Astrocyte (in vitro differentiated cells and primary cell): Measurements from ENCODE around the gene NOSTRIN. TPM values are rescaled to one million over a fixed set of nuclear protein-coding genes. Genes with fewer than 3 reads are reported as not detected.

Experiments used
- DNase-seq: peaks from one replicate; pipeline ENCODE4 v3.0.0-alpha.2; 2010; ENCODE audit warnings: low read depth
- FAIRE-seq: peaks from 2 replicates; lab custom pipeline; 2011; peaks lifted over from hg19 to GRCh38; lab: Jason Lieb, UNC
- H2AFZ ChIP-seq: 2 replicates; pipeline ENCODE4 v1.6.0; 2012; ENCODE audit warnings: low read depth, low read length, inconsistent platforms
- H3K27ac ChIP-seq: 2 replicates; pipeline ENCODE4 v1.5.1; 2011; ENCODE audit warnings: low read depth, low read length, inconsistent platforms
- H3K27me3 ChIP-seq: 2 replicates; pipeline ENCODE4 v1.6.0; 2011; ENCODE audit warnings: low read length, inconsistent platforms; ENCODE audit not compliant: insufficient read depth
- H3K36me3 ChIP-seq: 2 replicates; pipeline ENCODE4 v1.5.1; 2011; ENCODE audit warnings: low read length, inconsistent platforms; ENCODE audit not compliant: insufficient read depth
- H3K4me1 ChIP-seq: 2 replicates; pipeline ENCODE4 v1.5.1; 2011; ENCODE audit warnings: low read length, inconsistent platforms; ENCODE audit not compliant: insufficient read depth
- H3K4me2 ChIP-seq: 2 replicates; pipeline ENCODE4 v1.6.0; 2012; ENCODE audit warnings: low read length, inconsistent platforms
- H3K4me3 ChIP-seq: 2 replicates; pipeline ENCODE4 v1.5.1; 2011; ENCODE audit warnings: low read depth, mild to moderate bottlenecking, low read length, inconsistent platforms; ENCODE audit not compliant: insufficient read depth
- H3K79me2 ChIP-seq: 2 replicates; pipeline ENCODE4 v1.6.0; 2012; ENCODE audit warnings: mild to moderate bottlenecking, low read length, inconsistent platforms; ENCODE audit not compliant: insufficient read depth
- H3K9ac ChIP-seq: 2 replicates; pipeline ENCODE4 v1.6.0; 2012; ENCODE audit warnings: mild to moderate bottlenecking, low read length, inconsistent platforms
- H3K9me3 ChIP-seq: 2 replicates; pipeline ENCODE4 v1.5.1; 2012; ENCODE audit warnings: low read depth, mild to moderate bottlenecking, low read length, inconsistent platforms; ENCODE audit not compliant: insufficient read depth
- H4K20me1 ChIP-seq: 2 replicates; pipeline ENCODE4 v1.6.0; 2012; ENCODE audit warnings: low read length, inconsistent platforms; ENCODE audit not compliant: insufficient read depth
- H3K27ac Mint-ChIP-seq: one replicate; pipeline ENCODE4 v1.8.0; 2021; ENCODE audit warnings: mild to moderate bottlenecking, mixed read lengths; ENCODE audit not compliant: unreplicated experiment
- H3K27me3 Mint-ChIP-seq: one replicate; pipeline ENCODE4 v1.8.0; 2021; ENCODE audit warnings: low read depth, mixed read lengths; ENCODE audit not compliant: unreplicated experiment
- H3K36me3 Mint-ChIP-seq: one replicate; pipeline ENCODE4 v1.8.0; 2021; ENCODE audit warnings: low read depth, mixed read lengths; ENCODE audit not compliant: unreplicated experiment
- H3K4me1 Mint-ChIP-seq: one replicate; pipeline ENCODE4 v1.8.0; 2021; ENCODE audit warnings: low read depth, mixed read lengths; ENCODE audit not compliant: unreplicated experiment
- H3K4me3 Mint-ChIP-seq: one replicate; pipeline ENCODE4 v1.8.0; 2021; ENCODE audit warnings: mild to moderate bottlenecking, moderate library complexity, mixed read lengths; ENCODE audit not compliant: unreplicated experiment
- H3K9me3 Mint-ChIP-seq: one replicate; pipeline ENCODE4 v1.8.0; 2021; ENCODE audit warnings: mild to moderate bottlenecking, mixed read lengths; ENCODE audit not compliant: unreplicated experiment
- EZH2 ChIP-seq: IDR thresholded peaks from 2 replicates; pipeline ENCODE4 v1.6.1; 2012; ENCODE audit warnings: mild to moderate bottlenecking, low read length, inconsistent platforms; ENCODE audit not compliant: insufficient read depth
- total RNA-seq: library from RNA; stranded (reverse); gene quantifications from 2 replicates; pipeline ENCODE4 v1.2.1, GENCODE V29; 2021
- TF ChIP-seq, protein P1 (sequence below): IDR thresholded peaks from 2 replicates; pipeline ENCODE4 v1.5.1; 2011; ENCODE audit warnings: low read depth, mild to moderate bottlenecking, inconsistent platforms, low read length, moderate library complexity; ENCODE audit not compliant: insufficient read depth

The NOSTRIN gene
- total RNA-seq, 1 donor from 2014 or later = not detected

DNA sequence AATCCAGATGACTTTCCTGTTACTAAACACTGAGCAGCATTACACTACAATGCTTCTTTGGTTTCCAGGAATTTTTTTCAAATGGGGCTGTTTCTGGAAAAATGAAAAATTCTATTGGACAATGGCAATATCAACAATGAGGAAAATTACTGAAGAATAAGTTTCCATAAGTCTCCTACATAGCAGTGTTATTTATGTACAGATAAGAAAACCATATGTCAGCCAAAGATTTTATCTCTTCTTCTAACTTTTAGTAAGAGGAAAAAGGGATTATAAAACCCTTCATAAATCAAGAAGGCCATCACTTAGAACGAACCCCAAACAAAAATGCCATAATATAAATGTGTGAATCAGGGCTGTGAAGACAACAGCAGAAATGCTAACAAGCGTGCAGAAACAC, 31.6 kb upstream of the NOSTRIN start:
- TF ChIP-seq, protein P1, sequence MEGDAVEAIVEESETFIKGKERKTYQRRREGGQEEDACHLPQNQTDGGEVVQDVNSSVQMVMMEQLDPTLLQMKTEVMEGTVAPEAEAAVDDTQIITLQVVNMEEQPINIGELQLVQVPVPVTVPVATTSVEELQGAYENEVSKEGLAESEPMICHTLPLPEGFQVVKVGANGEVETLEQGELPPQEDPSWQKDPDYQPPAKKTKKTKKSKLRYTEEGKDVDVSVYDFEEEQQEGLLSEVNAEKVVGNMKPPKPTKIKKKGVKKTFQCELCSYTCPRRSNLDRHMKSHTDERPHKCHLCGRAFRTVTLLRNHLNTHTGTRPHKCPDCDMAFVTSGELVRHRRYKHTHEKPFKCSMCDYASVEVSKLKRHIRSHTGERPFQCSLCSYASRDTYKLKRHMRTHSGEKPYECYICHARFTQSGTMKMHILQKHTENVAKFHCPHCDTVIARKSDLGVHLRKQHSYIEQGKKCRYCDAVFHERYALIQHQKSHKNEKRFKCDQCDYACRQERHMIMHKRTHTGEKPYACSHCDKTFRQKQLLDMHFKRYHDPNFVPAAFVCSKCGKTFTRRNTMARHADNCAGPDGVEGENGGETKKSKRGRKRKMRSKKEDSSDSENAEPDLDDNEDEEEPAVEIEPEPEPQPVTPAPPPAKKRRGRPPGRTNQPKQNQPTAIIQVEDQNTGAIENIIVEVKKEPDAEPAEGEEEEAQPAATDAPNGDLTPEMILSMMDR = no peak
- TF ChIP-seq EZH2 = no peak

DNA sequence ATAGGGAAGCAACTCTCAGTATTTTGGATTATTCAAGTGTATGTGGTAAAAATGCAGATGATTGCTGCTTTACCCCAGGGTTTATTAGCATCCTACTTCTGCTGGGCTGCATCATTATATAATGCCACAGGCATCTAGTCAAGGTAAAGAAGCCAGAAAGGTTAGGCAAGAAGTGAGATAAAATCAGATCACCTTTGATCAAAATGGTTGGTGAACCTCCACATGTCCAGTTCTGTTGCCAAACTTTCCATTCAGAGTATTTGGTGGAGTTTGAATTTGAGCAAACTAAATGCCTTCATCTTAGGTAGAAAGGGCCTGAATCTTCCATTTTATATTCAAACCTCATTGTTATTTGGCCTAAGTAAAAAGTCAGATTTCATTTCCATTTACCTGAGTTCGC, 29.7 kb upstream of the NOSTRIN start:
- no peak overlapping the region for H3K27ac ChIP-seq
- Mint-ChIP-seq H3K4me3 (no peak overlapping the region), H3K4me1 (no peaks in the 10 kb centered on the region), H3K27me3 (no peaks in the 10 kb centered on the region), H3K36me3 (peaks cover 10% of the 10 kb centered on the region), H3K27ac (no peak overlapping the region), H3K9me3 (peaks cover 2% of the 10 kb centered on the region)
- H3K9me3 ChIP-seq = no peaks in the 10 kb centered on the region
- no peak overlapping the region for H2AFZ ChIP-seq
- H3K9ac ChIP-seq = no peak overlapping the region
- FAIRE-seq = no peak
- DNase-seq = no peak
- no peak overlapping the region for H3K4me2 ChIP-seq
- H4K20me1 ChIP-seq = no peaks in the 10 kb centered on the region
- H3K4me3 ChIP-seq = no peak overlapping the region
- H3K27me3 ChIP-seq = no peaks in the 10 kb centered on the region
- no peak for TF ChIP-seq EZH2
- TF ChIP-seq, protein P1 = no peak
- H3K4me1 ChIP-seq = no peaks in the 10 kb centered on the region
- H3K79me2 ChIP-seq = no peaks in the 10 kb centered on the region
- H3K36me3 ChIP-seq = no peaks in the 10 kb centered on the region

More for the DNA sequence above, 31.6 kb upstream of the NOSTRIN start:
- Histone ChIP-seq H3K79me2 (no peaks in the 10 kb centered on the region), H3K27ac (no peak overlapping the region), H3K9me3 (no peaks in the 10 kb centered on the region), H4K20me1 (no peaks in the 10 kb centered on the region), H3K4me2 (no peak overlapping the region), H3K9ac (no peak overlapping the region), H3K4me1 (no peaks in the 10 kb centered on the region), H3K4me3 (no peak overlapping the region), H2AFZ (no peak overlapping the region), H3K27me3 (no peaks in the 10 kb centered on the region), H3K36me3 (no peaks in the 10 kb centered on the region)
- Mint-ChIP-seq H3K36me3 (peaks cover 9% of the 10 kb centered on the region), H3K9me3 (peaks cover under 1% of the 10 kb centered on the region), H3K27me3 (no peaks in the 10 kb centered on the region), H3K4me1 (no peaks in the 10 kb centered on the region), H3K4me3 (no peak overlapping the region), H3K27ac (no peak overlapping the region)
- DNase-seq (peak; percentile 29), FAIRE-seq (no peak)

DNA sequence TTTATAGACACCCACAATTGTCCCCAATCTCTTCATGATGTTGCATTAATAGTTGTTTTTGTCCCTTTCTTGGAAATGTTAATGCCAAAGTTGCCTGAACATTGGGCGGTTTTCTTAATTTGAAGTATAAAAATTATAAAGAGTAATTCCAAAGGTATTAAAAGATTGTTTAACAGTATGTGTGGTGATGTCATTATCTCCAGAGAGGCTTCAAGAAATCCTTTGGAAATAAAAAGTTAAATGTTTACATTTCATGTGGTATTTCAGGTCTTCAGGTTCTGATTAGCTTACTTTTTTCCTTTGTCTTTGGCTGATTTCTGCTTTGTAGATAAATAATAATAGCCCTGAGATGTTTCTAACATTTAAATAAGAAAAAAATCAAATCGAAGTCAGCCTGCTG, 29.3 kb upstream of the NOSTRIN start:
- Histone ChIP-seq H2AFZ (no peak overlapping the region), H3K9me3 (no peaks in the 10 kb centered on the region), H3K4me3 (no peak overlapping the region), H3K4me1 (no peaks in the 10 kb centered on the region), H3K27ac (no peak overlapping the region), H3K79me2 (no peaks in the 10 kb centered on the region), H4K20me1 (no peaks in the 10 kb centered on the region), H3K27me3 (no peaks in the 10 kb centered on the region), H3K36me3 (no peaks in the 10 kb centered on the region), H3K9ac (no peak overlapping the region), H3K4me2 (no peak overlapping the region)
- DNase-seq (no peak), FAIRE-seq (no peak)
- Mint-ChIP-seq H3K4me3 (no peak overlapping the region), H3K27me3 (no peaks in the 10 kb centered on the region), H3K27ac (no peak overlapping the region), H3K36me3 (peaks cover 10% of the 10 kb centered on the region), H3K9me3 (peaks cover 2% of the 10 kb centered on the region), H3K4me1 (no peaks in the 10 kb centered on the region)
- TF ChIP-seq EZH2 = no peak
